Umbilical cord (tissue), 2 donors: ENCODE results near the gene SFXN3. TPM values are rescaled to one million over a fixed set of nuclear protein-coding genes. Genes with fewer than 3 reads are reported as not detected.

Experiments used
- DNase-seq: peaks from one replicate; pipeline ENCODE4 v3.0.0-alpha.2; 2015; ENCODE audit warnings: low spot score
- total RNA-seq: library from RNA; depleted of rRNA; stranded (reverse); fragments of >200 nt; gene quantifications from one replicate; pipeline ENCODE4 v1.2.3, GENCODE V29; 2014; ENCODE audit warnings: low replicate concordance; ENCODE audit not compliant: insufficient read depth

Gene SFXN3
- total RNA-seq: 18.1 TPM

DNA sequence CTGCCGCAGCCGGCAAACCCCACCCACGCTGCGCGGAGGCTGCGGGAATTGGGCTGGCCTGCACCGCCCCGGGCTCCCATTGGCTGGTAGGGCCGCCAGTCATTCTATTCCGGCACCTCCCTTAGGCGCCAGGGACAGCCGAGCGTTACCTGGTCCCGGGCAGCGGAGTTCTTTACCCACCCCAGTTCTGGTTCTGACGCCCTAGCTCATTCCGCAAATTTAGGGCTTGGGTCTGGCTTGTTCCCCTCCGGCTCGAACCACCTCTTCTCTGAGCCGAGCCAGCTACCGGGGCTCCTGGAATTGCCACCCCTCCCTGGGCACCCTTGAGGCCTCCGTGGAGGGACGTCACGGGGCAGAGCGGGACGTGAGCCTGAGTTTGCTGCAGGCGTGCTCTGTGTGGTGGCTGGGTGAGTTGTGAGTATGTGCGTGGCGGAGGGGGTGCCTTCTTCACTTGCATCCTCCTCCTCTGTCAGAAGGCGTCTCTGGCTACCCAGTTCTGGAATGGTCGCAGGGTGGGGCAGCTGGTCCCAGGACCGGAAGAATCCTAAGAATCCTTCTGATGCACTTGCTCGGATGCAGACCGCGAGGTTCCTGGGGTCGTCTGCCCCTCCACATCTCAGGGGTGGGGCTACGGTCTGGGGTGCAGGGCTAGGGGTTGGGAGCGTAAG is at the start of gene SFXN3, which contains the start of gene PDZD7:
TSS of gene SFXN3 (plus strand) at position 107 of the 668 bp plus-strand sequence. CDS start 3,461 bp downstream, outside the sequence.
TSS of gene PDZD7 (minus strand) at position 2 of the 668 bp plus-strand sequence. CDS start 910 bp downstream, outside the sequence.
- peak; percentile 93 for DNase-seq

- no peak for DNase-seq
These were observed 47.9 kb upstream of the SFXN3 start for GRCh38 chr10:100982916-100983830.

DNA sequence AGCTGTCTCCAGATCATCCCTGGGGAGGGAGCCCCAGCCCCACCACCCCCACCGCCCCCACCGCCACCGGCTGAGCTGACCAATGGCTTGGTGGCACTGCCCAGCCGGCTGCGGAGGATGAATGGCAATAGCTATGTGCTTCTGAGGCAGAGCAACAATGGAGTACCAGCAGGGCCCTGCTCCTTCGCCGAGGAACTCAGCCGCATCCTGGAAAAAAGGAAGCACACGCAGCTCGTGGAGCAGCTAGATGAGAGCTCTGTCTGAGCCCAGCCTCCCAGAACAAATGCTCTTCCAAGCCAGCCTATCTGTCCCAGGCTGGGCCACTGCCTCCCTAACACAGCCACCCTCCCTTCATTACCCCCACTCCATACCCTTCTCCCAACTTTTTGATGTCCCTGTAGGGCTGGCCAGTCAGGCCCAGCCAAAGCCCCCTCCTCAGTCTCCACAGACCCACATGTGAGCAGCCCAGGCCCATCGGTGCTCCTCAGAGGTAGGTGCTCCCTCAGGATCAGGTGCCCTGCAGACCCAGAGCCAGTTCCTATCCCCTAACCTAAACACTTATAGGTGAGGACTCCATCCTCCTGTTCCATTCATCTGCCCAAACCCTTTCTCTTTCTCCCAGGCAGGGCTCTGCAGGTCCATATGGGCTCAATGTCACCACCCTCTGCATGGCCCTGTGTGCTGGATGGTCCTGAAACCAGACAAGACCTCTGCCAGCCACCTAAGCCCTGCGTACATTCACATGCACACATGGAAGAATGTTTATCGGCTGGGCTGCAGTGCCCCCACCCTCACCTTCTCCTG is 47.0 kb upstream of the SFXN3 start:
- DNase-seq: no peak

GRCh38 chr10:100984672-100985177 is 46.3 kb upstream of the SFXN3 start:
- DNase-seq: no peak

GRCh38 chr10:100985336-100985735 is 45.7 kb upstream of the SFXN3 start:
- no peak for DNase-seq

DNA sequence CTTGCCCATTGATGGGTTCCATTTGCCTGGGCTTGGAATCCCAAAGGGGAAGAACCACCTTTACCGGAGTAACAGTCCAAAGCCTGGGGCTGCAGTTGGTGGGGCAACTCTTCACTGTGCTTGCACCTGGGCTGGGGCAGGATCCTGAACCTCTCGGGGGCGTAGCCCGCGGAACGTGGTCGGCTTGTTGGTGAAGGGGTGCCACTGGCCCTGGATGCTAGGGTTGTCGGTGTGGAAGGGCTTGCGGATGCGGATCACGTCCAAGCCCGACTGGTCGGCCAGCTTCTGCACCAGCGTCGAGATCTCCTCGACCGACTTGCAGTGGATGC is 44.4 kb upstream of the SFXN3 start:
- no peak for DNase-seq

GRCh38 chr10:100986952-100987684 is 43.9 kb upstream of the SFXN3 start, which contains the start of the genes MRPL43 and TWNK:
Gene MRPL43, minus strand, starts transcription at chr10:100987497. Its CDS starts 54 bp downstream, at chr10:100987443.
Gene TWNK, plus strand, starts transcription at chr10:100987543. Its CDS starts 668 bp downstream, at chr10:100988211.
- peak; percentile 88 for DNase-seq

DNA sequence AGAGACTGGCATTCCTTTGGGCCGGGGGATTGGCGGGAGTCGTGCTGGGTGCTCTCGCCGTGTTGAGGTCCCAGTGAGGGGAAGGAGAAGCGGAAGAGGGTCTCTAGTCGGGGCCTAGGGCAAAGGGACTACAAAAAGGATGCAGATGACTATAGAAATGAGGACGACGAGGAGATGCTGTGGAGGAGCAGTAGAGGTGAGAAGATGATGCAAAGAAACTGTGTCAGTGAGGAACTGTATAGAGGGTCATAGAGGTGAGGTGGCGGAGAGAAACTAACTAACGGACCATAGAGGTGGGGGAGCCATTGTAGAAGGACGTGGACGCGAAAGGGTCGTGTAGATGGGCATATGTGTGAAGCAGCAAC is 43.4 kb upstream of the SFXN3 start:
- DNase-seq: no peak

DNA sequence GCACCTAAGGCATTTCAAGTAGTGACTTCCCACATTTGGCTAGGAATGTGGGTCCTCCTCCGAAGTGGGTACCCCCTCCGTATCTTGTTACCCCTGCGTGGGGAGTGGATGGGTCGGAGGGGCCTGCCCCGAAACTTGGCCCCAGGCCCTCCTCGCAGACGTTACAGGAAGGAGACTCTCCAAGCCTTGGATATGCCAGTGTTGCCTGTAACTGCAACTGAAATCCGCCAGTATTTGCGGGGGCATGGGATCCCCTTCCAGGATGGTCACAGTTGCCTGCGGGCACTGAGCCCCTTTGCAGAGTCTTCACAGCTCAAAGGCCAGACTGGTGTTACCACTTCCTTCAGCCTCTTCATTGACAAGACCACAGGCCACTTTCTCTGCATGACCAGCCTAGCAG is 42.9 kb upstream of the SFXN3 start:
- DNase-seq: no peak

- DNase-seq: no peak
These were observed 41.9 kb upstream of the SFXN3 start for GRCh38 chr10:100989088-100989487.

DNA sequence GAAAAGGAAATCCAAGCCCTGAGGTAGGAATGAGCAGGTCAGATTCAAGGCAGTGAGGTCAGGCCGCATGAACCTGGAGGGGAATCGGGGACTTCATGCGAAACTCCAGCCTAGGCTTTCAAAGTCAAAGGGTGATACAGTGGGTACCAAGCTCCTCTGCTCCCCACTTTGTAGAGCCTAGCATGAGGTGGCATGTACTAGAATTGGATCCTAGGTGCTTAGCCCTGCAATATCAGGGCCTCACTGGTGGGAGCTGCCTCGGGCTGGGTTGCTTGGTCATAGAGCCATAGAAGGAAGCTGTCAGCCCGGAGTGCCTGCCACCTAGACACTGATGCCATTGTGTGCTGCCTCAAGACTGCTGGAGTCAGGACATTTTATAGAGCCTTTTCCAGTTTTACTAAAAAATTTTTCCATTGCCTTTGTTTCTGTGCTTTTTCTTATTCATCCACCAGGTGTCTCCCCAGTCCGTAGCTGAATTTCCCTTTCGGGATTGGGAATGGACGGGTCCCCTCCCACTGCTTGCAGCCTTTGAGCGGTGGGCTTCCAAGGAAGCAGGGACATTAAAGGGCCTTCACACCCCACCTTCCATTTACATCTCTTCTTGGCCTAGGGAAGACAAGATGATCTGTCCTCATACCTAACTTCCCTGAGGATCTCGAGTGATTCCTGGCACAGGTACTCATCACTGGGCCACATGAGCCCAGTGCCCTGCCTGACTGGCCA is 36.9 kb upstream of the SFXN3 start:
- DNase-seq: peak; percentile 62

DNA sequence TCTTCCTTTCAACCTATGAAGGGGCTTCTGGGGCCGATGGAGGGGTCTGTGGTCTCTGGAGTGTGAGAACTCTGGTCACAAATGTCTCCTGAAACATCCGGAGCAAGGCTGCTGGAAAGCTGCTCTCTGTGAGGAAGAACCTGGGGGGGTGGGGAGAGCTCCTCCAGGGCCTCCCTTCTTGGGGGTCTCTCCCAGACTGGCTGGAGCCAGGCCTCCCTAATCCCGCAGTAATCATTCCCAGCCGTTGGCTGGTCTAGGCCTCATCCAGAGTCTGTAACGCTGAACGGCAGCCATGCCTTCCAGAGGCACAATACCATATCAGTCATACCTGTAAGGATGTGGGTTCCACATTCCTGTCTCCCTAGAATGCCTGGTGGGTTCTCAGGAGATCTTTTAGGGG is 35.9 kb upstream of the SFXN3 start:
- peak; percentile 39 for DNase-seq

- no peak for DNase-seq
These were observed 34.2 kb upstream of the SFXN3 start for GRCh38 chr10:100996678-100997359.

DNA sequence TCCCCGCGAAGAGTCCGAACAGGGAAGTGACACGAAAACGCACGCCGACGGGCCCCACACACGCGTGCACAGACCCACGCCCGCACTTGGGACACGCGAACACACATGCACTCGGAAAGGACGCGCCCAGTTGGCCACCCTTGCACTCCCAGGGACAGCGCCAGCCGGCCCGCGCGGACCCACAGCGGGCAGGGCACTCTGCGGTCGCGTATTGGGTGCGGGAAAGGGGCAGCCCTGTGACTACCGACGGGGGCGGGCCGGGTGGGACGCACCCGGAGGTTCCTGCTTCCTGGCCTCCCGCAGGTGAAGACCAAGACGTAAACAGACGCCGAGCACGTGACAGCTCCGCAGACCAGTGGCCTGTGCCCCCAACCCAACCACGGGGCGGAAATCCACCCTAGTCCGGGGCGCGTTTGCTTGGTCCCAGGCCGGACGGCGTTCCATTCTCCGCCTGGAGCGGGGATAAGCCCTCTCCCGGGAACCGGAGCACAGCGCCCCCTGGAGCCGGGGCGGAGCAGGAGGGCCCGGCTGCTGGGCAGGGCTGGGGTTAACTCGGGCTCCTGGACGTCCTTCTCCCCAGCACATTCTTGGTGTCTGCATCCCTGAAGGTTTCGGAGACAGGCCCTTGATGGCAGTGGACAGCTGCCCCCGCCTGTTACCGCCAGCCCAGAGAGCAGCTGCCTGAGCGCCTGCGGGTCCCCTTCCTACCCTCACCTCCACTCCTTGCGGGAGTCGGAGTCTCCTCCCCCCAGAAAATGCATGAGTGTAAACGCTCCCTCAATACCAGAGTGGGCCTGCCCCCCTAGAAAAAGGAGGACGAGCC is 33.5 kb upstream of the SFXN3 start:
- DNase-seq: peak; percentile 66

DNA sequence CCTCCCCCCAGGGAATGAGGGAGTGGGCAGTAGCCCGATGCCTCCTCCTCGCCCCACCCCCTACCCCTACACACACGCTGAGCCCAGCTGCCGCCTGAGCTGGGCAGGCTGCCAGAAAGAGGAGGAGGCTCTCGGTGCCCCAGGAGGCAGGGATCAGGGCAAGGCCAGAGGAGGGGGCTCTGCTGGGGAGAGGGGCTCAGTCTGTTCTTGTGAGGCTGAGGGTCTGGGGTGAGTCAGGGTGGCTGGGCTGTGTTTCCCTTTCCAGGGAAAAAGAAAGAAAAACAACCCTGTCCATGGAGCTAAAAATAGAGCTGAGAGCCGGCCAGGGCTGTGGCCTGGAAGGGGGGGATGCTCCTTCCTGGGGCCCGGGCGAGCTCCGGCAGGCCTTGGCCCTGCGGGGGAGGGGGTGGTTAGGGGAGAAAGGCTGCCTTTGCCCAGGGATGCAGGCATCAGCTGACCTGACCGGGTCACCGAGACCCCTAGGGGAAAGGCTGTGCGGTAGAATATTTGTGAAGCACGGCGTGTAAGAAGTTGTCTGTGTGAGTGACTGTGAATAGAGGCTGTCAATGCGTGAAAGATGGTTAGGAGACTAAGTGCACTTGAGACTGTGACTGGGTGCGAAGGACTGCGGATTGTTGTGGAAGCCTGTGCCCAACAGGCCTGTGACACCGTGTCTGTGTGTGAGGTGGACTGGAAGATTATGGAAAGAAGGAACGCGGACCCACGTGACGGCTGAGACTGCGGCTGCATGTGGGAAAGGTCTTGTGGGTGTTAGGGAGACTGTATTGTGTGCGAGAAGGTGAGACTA is 32.6 kb upstream of the SFXN3 start:
- DNase-seq: peak; percentile 95

DNA sequence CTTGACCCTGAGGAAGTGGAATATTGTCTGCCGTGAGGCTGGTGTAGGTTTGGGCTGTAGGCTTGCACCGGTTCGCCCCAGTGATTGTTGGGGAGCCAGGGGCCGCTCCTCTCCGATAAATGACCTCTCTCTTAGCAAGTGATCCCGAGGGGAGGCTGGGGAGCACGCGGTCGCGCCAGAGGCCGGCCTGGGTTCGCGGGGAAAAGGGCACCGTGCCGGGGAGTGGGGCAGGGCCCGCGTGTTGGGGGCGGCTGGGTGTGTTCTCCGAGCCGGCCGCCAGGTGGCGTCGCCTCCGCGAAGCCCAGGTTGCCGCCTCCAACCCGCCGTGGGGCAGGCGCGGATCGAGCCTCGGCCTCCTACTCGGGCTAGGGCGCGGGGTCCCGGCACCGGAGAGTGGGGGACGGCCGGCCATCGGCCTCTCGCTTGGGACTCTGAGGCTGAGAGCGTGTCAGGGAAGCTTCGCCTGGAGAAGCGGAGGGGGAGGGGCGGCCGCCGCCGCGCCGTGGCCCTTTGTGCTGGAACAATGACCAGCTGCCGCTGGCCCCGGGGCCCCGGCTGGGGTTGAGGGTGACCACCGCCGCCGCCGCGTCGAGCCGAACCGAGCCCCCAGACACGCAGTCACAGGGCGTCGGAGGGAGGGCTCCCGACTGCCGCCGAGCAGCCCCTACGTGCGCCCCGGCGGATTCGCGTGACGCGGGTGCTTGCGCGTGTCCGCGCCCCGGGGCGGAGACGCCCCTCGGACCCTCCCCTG is 31.9 kb upstream of the SFXN3 start:
- DNase-seq: peak; percentile 89

DNA sequence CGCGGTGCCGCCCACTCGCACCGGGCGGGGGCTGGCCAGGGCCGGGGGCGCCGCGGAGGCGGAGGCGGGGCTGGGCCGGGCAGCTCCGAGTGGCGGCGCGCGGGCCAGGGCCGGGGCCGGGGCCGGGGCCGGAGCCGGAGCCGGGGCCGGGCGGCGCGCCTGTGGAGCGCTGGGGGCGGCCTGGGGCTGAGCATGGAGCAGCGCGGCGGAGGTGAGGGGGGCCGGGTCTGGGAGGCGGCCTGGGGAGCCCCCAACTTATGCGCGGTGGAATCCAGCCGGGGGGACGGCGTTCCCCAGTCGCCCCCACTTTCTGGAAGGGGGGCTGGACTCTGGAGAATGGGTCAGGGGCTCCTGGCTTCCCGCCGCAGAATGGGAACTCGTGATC is 31.3 kb upstream of the SFXN3 start, which contains the start of gene LZTS2:
TSS of gene LZTS2 (plus strand) at position 67 of the 385 bp plus-strand sequence. CDS start 2,731 bp downstream, outside the sequence.
- DNase-seq: no peak
